HCT116 (cell line): ENCODE data around the gene ZNF697. TPM values are rescaled to one million over a fixed set of nuclear protein-coding genes. Genes with fewer than 3 reads are reported as not detected.

Experiments
- ATAC-seq: fragments of 200-7000 bp; cut with Tn5 transposase; 2 replicates; pipeline ENCODE4 v1.9.1; 2020; ENCODE audit warnings: mild to moderate bottlenecking, moderate library complexity
- BruUV-seq: library from RNA; stranded (reverse); fragments of 400-500 nt; replicated peaks from 2 replicates; lab custom pipeline; 2021; lab: Mats Ljungman, UMichigan
- CTCF ChIA-PET: fragments of 300-600 bp; sonication (Branson Sonifier 250); formaldehyde crosslinking; loops from one replicate; lab custom pipeline; 2021; ENCODE audit warnings: antibody characterized with exemption; lab: Charles Lee
- POLR2A ChIA-PET: fragments of 300-600, 350-600 bp; sonication (Branson Sonifier 250); formaldehyde crosslinking; loops from one replicate; lab custom pipeline; 2021; ENCODE audit warnings: antibody characterized with exemption; lab: Charles Lee
- RAD21 ChIA-PET, 2 experiments: fragments of 300-600 bp; sonication (Branson Sonifier 250); formaldehyde crosslinking; loops; one replicate each; lab custom pipeline; 2023; ENCODE audit warnings: low total read pairs in 2 of 2; ENCODE audit not compliant: uncharacterized antibody in 2 of 2, unreplicated experiment in 2 of 2, low non-redundant PET in 1 of 2; lab: Charles Lee
- DNase-seq: peaks from one replicate; pipeline ENCODE4 v3.0.0-alpha.2; 2010; ENCODE audit warnings: low read depth, low spot score
- H2AFZ ChIP-seq: fragments of 200-600 bp; shearing (Covaris generic), sonication (generic); 2 replicates; pipeline ENCODE4 v1.6.1; 2017; ENCODE audit warnings: low read depth, mixed run types, mixed read lengths, antibody characterized with exemption, low read length; ENCODE audit not compliant: poor library complexity, severe bottlenecking
- H3K27ac ChIP-seq: 2 replicates; pipeline ENCODE4 v1.5.1; 2012; ENCODE audit warnings: low read depth, low read length
- H3K27me3 ChIP-seq: fragments of 200-600 bp; sonication (generic); 2 replicates; pipeline ENCODE4 v1.6.1; 2016; ENCODE audit warnings: mixed run types, low read length, mixed read lengths; ENCODE audit not compliant: insufficient read depth
- H3K36me3 ChIP-seq, 2 experiments: fragments of 200-500 bp in 1 of 2; fragments of 200-600 bp in 1 of 2; sonication (Bioruptor generic) in 1 of 2; sonication (generic) in 1 of 2; 2 replicates each; pipeline versions ENCODE4 v1.5.1 to v1.6.1; 2014 to 2016; ENCODE audit warnings: low read length in 2 of 2, inconsistent platforms in 1 of 2, mixed read lengths in 1 of 2, mixed run types in 1 of 2; ENCODE audit not compliant: insufficient read depth in 2 of 2, control insufficient read depth in 1 of 2
- H3K4me1 ChIP-seq, 2 experiments: fragments of 200-600 bp in 1 of 2; sonication (generic) in 1 of 2; 2 replicates each; pipeline versions ENCODE4 v1.5.1 to v1.6.1; 2012 to 2017; ENCODE audit warnings: low read length in 2 of 2, inconsistent platforms in 1 of 2, mild to moderate bottlenecking in 1 of 2, mixed read lengths in 1 of 2, mixed run types in 1 of 2, moderate library complexity in 1 of 2; ENCODE audit not compliant: insufficient read depth in 2 of 2, control insufficient read depth in 1 of 2
- H3K4me2 ChIP-seq: fragments of 200-600 bp; sonication (generic); 2 replicates; pipeline ENCODE4 v1.6.1; 2017; ENCODE audit warnings: mixed run types, low read length, mixed read lengths
- H3K4me3 ChIP-seq, 2 experiments: fragments of 200-600 bp in 1 of 2; sonication (generic) in 1 of 2; replicated peaks in 1 of 2; 2 replicates each; pipeline ENCODE4 v1.5.1; 2011 to 2016; ENCODE audit warnings: low read length in 2 of 2, control low read depth in 1 of 2, low read depth in 1 of 2, mild to moderate bottlenecking in 1 of 2, mixed read lengths in 1 of 2, mixed run types in 1 of 2
- H3K79me2 ChIP-seq: fragments of 200-600 bp; sonication (generic); 2 replicates; pipeline ENCODE4 v1.6.1; 2017; ENCODE audit warnings: mild to moderate bottlenecking, mixed run types, low read length, moderate library complexity, mixed read lengths; ENCODE audit not compliant: insufficient read depth
- H3K9ac ChIP-seq: fragments of 200-600 bp; sonication (generic); 2 replicates; pipeline ENCODE4 v1.6.1; 2016; ENCODE audit warnings: low read length, mixed read lengths
- H3K9me2 ChIP-seq: fragments of 200-600 bp; sonication (generic), shearing (Covaris generic); 2 replicates; pipeline ENCODE4 v1.6.1; 2017; ENCODE audit warnings: mixed run types, mild to moderate bottlenecking, moderate library complexity; ENCODE audit not compliant: insufficient read depth
- H3K9me3 ChIP-seq, 2 experiments: fragments of 200-500 bp in 1 of 2; fragments of 200-600 bp in 1 of 2; sonication (Bioruptor generic) in 1 of 2; sonication (generic) in 1 of 2; 2 replicates each; pipeline ENCODE4 v1.6.1; 2014 to 2017; ENCODE audit warnings: low read length in 2 of 2, mixed read lengths in 2 of 2, inconsistent platforms in 1 of 2, low read depth in 1 of 2, mild to moderate bottlenecking in 1 of 2, mixed run types in 1 of 2, moderate library complexity in 1 of 2; ENCODE audit not compliant: control insufficient read depth in 1 of 2, insufficient read depth in 1 of 2
- H4K20me1 ChIP-seq: fragments of 200-600 bp; sonication (generic), shearing (Covaris generic); 2 replicates; pipeline ENCODE4 v1.6.1; 2017; ENCODE audit warnings: mixed run types, mild to moderate bottlenecking, moderate library complexity; ENCODE audit not compliant: insufficient read depth
- CEBPB ChIP-seq: IDR thresholded peaks from 2 replicates; pipeline ENCODE4 v1.6.1; 2012; ENCODE audit warnings: low read depth
- EGR1 ChIP-seq: IDR thresholded peaks from 2 replicates; pipeline ENCODE4 v1.6.1; 2012; ENCODE audit warnings: low read depth
- ELF1 ChIP-seq: IDR thresholded peaks from 2 replicates; pipeline ENCODE4 v1.6.1; 2012; ENCODE audit warnings: low read depth, borderline replicate concordance
- EZH2phosphoT487 ChIP-seq: fragments of 200-600 bp; IDR thresholded peaks from 2 replicates; pipeline ENCODE4 v1.6.1; 2018; ENCODE audit warnings: antibody characterized with exemption, borderline replicate concordance
- JUND ChIP-seq: IDR thresholded peaks from 2 replicates; pipeline ENCODE4 v1.6.1; 2012
- POLR2A ChIP-seq: IDR thresholded peaks from 2 replicates; pipeline ENCODE4 v1.7.0; 2011; ENCODE audit warnings: borderline replicate concordance; ENCODE audit not compliant: insufficient read depth, insufficient read length; ENCODE audit errors: extremely low read depth
- SIN3A ChIP-seq: IDR thresholded peaks from 2 replicates; pipeline ENCODE4 v1.6.1; 2012; ENCODE audit warnings: low read depth
- SP1 ChIP-seq: IDR thresholded peaks from 2 replicates; pipeline ENCODE4 v1.6.1; 2012; ENCODE audit warnings: low read depth
- YY1 ChIP-seq: IDR thresholded peaks from 2 replicates; pipeline ENCODE4 v1.6.1; 2011; ENCODE audit warnings: low read length, low read depth, moderate library complexity, mild to moderate bottlenecking; ENCODE audit not compliant: insufficient replicate concordance; ENCODE audit errors: extremely low read depth
- intact Hi-C: fragments of 100-400 bp; cut with micrococcal nuclease; formaldehyde crosslinking; loops from 2 replicates; pipeline ENCODE4 v1.10.0; 2022
- total RNA-seq: library from RNA; stranded (reverse); gene quantifications from one replicate; pipeline ENCODE4 v1.2.1, GENCODE V29; 2021; ENCODE audit not compliant: unreplicated experiment
- TF ChIP-seq, protein P1 (sequence below): IDR thresholded peaks from 2 replicates; pipeline ENCODE4 v1.6.1; 2012; ENCODE audit warnings: low read depth

ZNF697 gene
- total RNA-seq, 1 experiment from 2014 or later: 5.9 TPM

DNA sequence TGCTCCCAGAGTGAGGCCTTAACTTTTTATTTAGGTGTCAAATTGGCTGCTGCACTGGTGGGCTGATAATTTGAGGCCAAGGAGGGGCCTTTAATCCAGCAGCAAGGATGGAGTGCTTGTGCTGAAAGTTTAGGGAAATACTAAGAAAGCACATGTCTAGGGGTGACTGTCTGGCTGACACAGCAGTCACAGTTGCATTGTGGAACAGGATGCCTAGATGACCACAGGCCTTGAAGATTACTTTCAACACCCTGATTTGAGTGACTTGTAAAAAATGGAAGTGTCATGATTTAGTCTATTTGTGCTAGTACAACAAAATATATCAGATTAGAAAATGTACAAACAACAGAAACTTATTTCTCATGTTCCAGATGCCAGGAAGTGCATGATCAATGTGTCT lies 57.7 kb downstream of the ZNF697 start:
- Histone ChIP-seq H3K4me3 (no peak overlapping the region), H3K9me3 (no peaks in the 10 kb centered on the region), H2AFZ (no peak overlapping the region), H3K4me1 (no peaks in the 10 kb centered on the region), H3K4me2 (no peak overlapping the region), H3K36me3 (no peaks in the 10 kb centered on the region), H3K9me2 (no peaks in the 10 kb centered on the region), H4K20me1 (no peaks in the 10 kb centered on the region), H3K9ac (no peak overlapping the region), H3K27me3 (no peaks in the 10 kb centered on the region), H3K79me2 (no peaks in the 10 kb centered on the region), H3K27ac (no peak overlapping the region)
- intact Hi-C loops: no loop called here
- ChIA-PET RAD21 (no interaction called here), CTCF (no interaction called here), POLR2A (no interaction called here)
- DNase-seq: no peak
- no TSS peak for BruUV-seq
- no peak for ATAC-seq
- TF ChIP-seq CEBPB (no peak), SP1 (no peak), EZH2phosphoT487 (no peak), EGR1 (no peak), POLR2A (no peak), ELF1 (no peak), JUND (no peak), SIN3A (no peak), YY1 (no peak)
- TF ChIP-seq, protein P1, sequence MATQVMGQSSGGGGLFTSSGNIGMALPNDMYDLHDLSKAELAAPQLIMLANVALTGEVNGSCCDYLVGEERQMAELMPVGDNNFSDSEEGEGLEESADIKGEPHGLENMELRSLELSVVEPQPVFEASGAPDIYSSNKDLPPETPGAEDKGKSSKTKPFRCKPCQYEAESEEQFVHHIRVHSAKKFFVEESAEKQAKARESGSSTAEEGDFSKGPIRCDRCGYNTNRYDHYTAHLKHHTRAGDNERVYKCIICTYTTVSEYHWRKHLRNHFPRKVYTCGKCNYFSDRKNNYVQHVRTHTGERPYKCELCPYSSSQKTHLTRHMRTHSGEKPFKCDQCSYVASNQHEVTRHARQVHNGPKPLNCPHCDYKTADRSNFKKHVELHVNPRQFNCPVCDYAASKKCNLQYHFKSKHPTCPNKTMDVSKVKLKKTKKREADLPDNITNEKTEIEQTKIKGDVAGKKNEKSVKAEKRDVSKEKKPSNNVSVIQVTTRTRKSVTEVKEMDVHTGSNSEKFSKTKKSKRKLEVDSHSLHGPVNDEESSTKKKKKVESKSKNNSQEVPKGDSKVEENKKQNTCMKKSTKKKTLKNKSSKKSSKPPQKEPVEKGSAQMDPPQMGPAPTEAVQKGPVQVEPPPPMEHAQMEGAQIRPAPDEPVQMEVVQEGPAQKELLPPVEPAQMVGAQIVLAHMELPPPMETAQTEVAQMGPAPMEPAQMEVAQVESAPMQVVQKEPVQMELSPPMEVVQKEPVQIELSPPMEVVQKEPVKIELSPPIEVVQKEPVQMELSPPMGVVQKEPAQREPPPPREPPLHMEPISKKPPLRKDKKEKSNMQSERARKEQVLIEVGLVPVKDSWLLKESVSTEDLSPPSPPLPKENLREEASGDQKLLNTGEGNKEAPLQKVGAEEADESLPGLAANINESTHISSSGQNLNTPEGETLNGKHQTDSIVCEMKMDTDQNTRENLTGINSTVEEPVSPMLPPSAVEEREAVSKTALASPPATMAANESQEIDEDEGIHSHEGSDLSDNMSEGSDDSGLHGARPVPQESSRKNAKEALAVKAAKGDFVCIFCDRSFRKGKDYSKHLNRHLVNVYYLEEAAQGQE: no peak
